Liver (tissue), 9 donors: ENCODE data around the gene MTG1. TPM values are rescaled to one million over a fixed set of nuclear protein-coding genes. Genes with fewer than 3 reads are reported as not detected.
"Not testable (repeated sequence)": the region's sequence is repeated elsewhere in the genome, so short reads cannot be mapped to it uniquely, and the experiment has no call there.

Experiments used
- DNase-seq: peaks from one replicate; pipeline ENCODE4 v3.0.0-alpha.2; 2017; ENCODE audit warnings: low spot score
- H3K27ac ChIP-seq, 2 donors: one replicate each; pipeline ENCODE4 v1.7.0; 2013; ENCODE audit warnings: inconsistent platforms in 2 of 2, low read length in 2 of 2, control low read depth in 1 of 2, low read depth in 1 of 2, mild to moderate bottlenecking in 1 of 2
- H3K27me3 ChIP-seq, 4 donors: one replicate each; pipeline versions ENCODE4 v1.6.1 to v1.7.0; 2013; ENCODE audit warnings: low read length in 3 of 4, inconsistent platforms in 1 of 4, mild to moderate bottlenecking in 1 of 4, moderate library complexity in 1 of 4; ENCODE audit not compliant: control insufficient read depth in 4 of 4, insufficient read depth in 4 of 4
- H3K36me3 ChIP-seq, 4 donors: one replicate each; pipeline versions ENCODE4 v1.6.1 to v1.7.0; 2013; ENCODE audit warnings: low read length in 3 of 4, mild to moderate bottlenecking in 3 of 4, low read depth in 1 of 4, moderate library complexity in 1 of 4; ENCODE audit not compliant: control insufficient read depth in 4 of 4, insufficient read depth in 3 of 4
- H3K4me1 ChIP-seq, 4 donors: one replicate each; pipeline versions ENCODE4 v1.6.1 to v1.7.0; 2013; ENCODE audit warnings: low read length in 3 of 4, mild to moderate bottlenecking in 3 of 4, moderate library complexity in 1 of 4; ENCODE audit not compliant: control insufficient read depth in 4 of 4, insufficient read depth in 4 of 4
- H3K4me3 ChIP-seq, 3 donors: one replicate each; pipeline versions ENCODE4 v1.6.1 to v1.7.0; 2013; ENCODE audit warnings: low read length in 3 of 3, control low read depth in 1 of 3, low read depth in 1 of 3, mild to moderate bottlenecking in 1 of 3
- H3K9ac ChIP-seq, 2 donors: one replicate each; pipeline ENCODE4 v1.7.0; 2013; ENCODE audit warnings: low read length in 2 of 2, mild to moderate bottlenecking in 2 of 2, moderate library complexity in 2 of 2, control low read depth in 1 of 2, low read depth in 1 of 2
- H3K9me3 ChIP-seq, 4 donors: one replicate each; pipeline versions ENCODE4 v1.6.1 to v1.7.0; 2013; ENCODE audit warnings: low read length in 3 of 4; ENCODE audit not compliant: control insufficient read depth in 4 of 4
- CTCF ChIP-seq: fragments of 150-350 bp; IDR thresholded peaks from 2 replicates; pipeline ENCODE4 v1.5.1; 2017; ENCODE audit warnings: improper control_type of control experiment, low read depth, low read length; ENCODE audit not compliant: missing input control
- EGR1 ChIP-seq, 2 donors: IDR thresholded peaks; 2 replicates each; pipeline ENCODE4 v1.6.1; 2016 to 2018; ENCODE audit warnings: antibody characterized with exemption in 2 of 2, low read depth in 2 of 2
- FOXA1 ChIP-seq: IDR thresholded peaks from 2 replicates; pipeline ENCODE4 v1.6.1; 2016; ENCODE audit warnings: antibody characterized with exemption
- FOXA2 ChIP-seq: IDR thresholded peaks from 2 replicates; pipeline ENCODE4 v1.6.1; 2016; ENCODE audit warnings: antibody characterized with exemption
- GABPA ChIP-seq, 2 donors: IDR thresholded peaks in 1 of 2; conservative IDR thresholded peaks in 1 of 2; 2 replicates each; pipeline ENCODE4 v1.6.1; 2016; ENCODE audit warnings: antibody characterized with exemption in 2 of 2, mild to moderate bottlenecking in 1 of 2, moderate library complexity in 1 of 2
- HNF4A ChIP-seq, 2 donors: conservative IDR thresholded peaks; 2 replicates each; pipeline ENCODE4 v1.6.1; 2016; ENCODE audit warnings: antibody characterized with exemption in 2 of 2, mild to moderate bottlenecking in 2 of 2
- HNF4G ChIP-seq: IDR thresholded peaks from 2 replicates; pipeline ENCODE4 v1.6.1; 2016; ENCODE audit warnings: antibody characterized with exemption
- JUND ChIP-seq, 2 donors: IDR thresholded peaks; 2 replicates each; pipeline ENCODE4 v1.6.1; 2016; ENCODE audit warnings: antibody characterized with exemption in 2 of 2
- NR2F2 ChIP-seq: IDR thresholded peaks from 2 replicates; pipeline ENCODE4 v1.6.1; 2016; ENCODE audit warnings: antibody characterized with exemption
- REST ChIP-seq: IDR thresholded peaks from 2 replicates; pipeline ENCODE4 v1.6.1; 2016; ENCODE audit warnings: antibody characterized with exemption, mild to moderate bottlenecking
- SP1 ChIP-seq: IDR thresholded peaks from 2 replicates; pipeline ENCODE4 v1.6.1; 2018; ENCODE audit warnings: antibody characterized with exemption, mild to moderate bottlenecking
- ZBTB33 ChIP-seq: IDR thresholded peaks from 2 replicates; pipeline ENCODE4 v1.6.1; 2016; ENCODE audit warnings: antibody characterized with exemption
- WGBS: extraction: QIAGEN DNeasy Blood & Tissue Kit; methylation state at CpG from one replicate; pipeline ENCODE4 v1.1.7; 2013; 5-methylcytosine and 5-hydroxymethylcytosine counted together
- polyA plus RNA-seq, 2 donors: library from polyadenylated mRNA; stranded (reverse) in 1 of 2; unstranded in 1 of 2; fragments of 200-250 nt in 1 of 2; fragments of >200 nt in 1 of 2; fragmentation: Nextera tagmentation in 1 of 2; extraction: Ambion mirVana in 1 of 2; gene quantifications; one replicate each; pipeline versions ENCODE4 v1.2.1 to v1.2.3, GENCODE V29; 2013 to 2015
- total RNA-seq, 2 donors: library from RNA; depleted of rRNA; stranded (reverse); fragments of >200 nt; gene quantifications; one replicate each; pipeline ENCODE4 v1.2.3, GENCODE V29; 2014
- TF ChIP-seq, protein P1 (sequence below): IDR thresholded peaks from 2 replicates; pipeline ENCODE4 v1.6.1; 2016; ENCODE audit warnings: antibody characterized with exemption
- TF ChIP-seq, protein P2 (sequence below): IDR thresholded peaks from 2 replicates; pipeline ENCODE4 v1.6.1; 2016; ENCODE audit warnings: antibody characterized with exemption
- donor health status: healthy.
- donor health status: healthy.
- donor health status: healthy.
- donor health status: healthy.
- donor health status: healthy.

MTG1 gene
- total and polyA plus RNA-seq, 4 donors, result 19.4 to 70.6 (median 38.2) TPM

- no peak for DNase-seq
- no peaks in the 10 kb centered on the region for H3K27me3 ChIP-seq
- peaks cover 0 to 12% (median 1%) of the 10 kb centered on the region in 4 donors for H3K9me3 ChIP-seq
- WGBS, result 98% methylated on average over 7 of the region's 7 CpGs
- no peak overlapping the region for H3K27ac ChIP-seq
- H3K9ac ChIP-seq, result no peak overlapping the region
- no peak for TF ChIP-seq GABPA (IDR thresholded peaks at IDR 0.05 in 1 of 2, conservative IDR thresholded peaks at IDR 0.05 in 1 of 2)
- TF ChIP-seq CTCF, result no peak
- H3K4me3 ChIP-seq, result no peak overlapping the region
- H3K36me3 ChIP-seq, result peaks cover 4 to 38% (median 32%) of the 10 kb centered on the region in 4 donors
- no peaks in the 10 kb centered on the region for H3K4me1 ChIP-seq
Observed at GRCh38 chr10:133411523-133412380, 17.8 kb downstream of the MTG1 start.

DNA sequence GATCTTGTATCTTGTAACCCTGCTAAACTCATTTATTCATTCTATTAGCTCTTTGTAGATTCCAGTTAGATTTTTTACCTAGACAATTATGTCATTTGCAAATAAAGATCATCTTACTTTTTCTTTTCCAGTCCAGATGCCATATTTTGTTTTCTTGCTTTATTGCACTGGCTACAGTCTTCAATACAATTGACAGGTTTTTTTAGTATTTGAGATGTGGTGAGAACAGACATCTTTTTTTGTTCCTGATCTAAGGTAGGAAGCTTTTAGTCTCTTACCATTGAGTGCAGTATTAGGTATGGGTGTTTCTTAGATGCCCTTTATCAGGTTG is 18.4 kb downstream of the MTG1 start:
- Histone ChIP-seq H3K4me1 (no peaks in the 10 kb centered on the region), H3K27ac (no peak overlapping the region), H3K9ac (no peak overlapping the region), H3K9me3 (peaks cover 0 to 12% (median 1%) of the 10 kb centered on the region in 4 donors), H3K4me3 (no peak overlapping the region), H3K27me3 (no peaks in the 10 kb centered on the region), H3K36me3 (peaks cover 4 to 38% (median 32%) of the 10 kb centered on the region in 4 donors)
- no peak for TF ChIP-seq NR2F2
- TF ChIP-seq FOXA2, result no peak
- no peak for DNase-seq

GRCh38 chr10:133414401-133414800 is 20.4 kb downstream of the MTG1 start:
- not testable (repeated sequence) for DNase-seq, H3K27me3 ChIP-seq
- peaks cover 5 to 33% (median 25%) of the 10 kb centered on the region in 4 donors for H3K36me3 ChIP-seq

GRCh38 chr10:133415752-133416151 is 21.8 kb downstream of the MTG1 start:
- Histone ChIP-seq H3K27me3 (no peaks in the 10 kb centered on the region), H3K27ac (no peak overlapping the region), H3K4me1 (no peaks in the 10 kb centered on the region), H3K36me3 (peaks cover 8 to 27% (median 24%) of the 10 kb centered on the region in 4 donors), H3K9me3 (peaks cover 0 to 12% (median 1%) of the 10 kb centered on the region in 4 donors), H3K9ac (no peak overlapping the region), H3K4me3 (no peak overlapping the region)
- no peak for DNase-seq
- TF ChIP-seq, protein P1, sequence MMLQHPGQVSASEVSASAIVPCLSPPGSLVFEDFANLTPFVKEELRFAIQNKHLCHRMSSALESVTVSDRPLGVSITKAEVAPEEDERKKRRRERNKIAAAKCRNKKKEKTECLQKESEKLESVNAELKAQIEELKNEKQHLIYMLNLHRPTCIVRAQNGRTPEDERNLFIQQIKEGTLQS, result no peak
- TF ChIP-seq HNF4A (conservative IDR thresholded peaks at IDR 0.05), result no peak
- TF ChIP-seq HNF4G, result no peak
- no peak for TF ChIP-seq GABPA (IDR thresholded peaks at IDR 0.05 in 1 of 2, conservative IDR thresholded peaks at IDR 0.05 in 1 of 2)
- no peak for TF ChIP-seq ZBTB33
- TF ChIP-seq JUND (IDR thresholded peaks at IDR 0.05), result no peak
- no peak for TF ChIP-seq FOXA1
- TF ChIP-seq, protein P2, sequence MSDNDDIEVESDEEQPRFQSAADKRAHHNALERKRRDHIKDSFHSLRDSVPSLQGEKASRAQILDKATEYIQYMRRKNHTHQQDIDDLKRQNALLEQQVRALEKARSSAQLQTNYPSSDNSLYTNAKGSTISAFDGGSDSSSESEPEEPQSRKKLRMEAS, result no peak
- no peak for TF ChIP-seq NR2F2
- no peak for TF ChIP-seq SP1
- TF ChIP-seq REST, result no peak
- TF ChIP-seq EGR1 (IDR thresholded peaks at IDR 0.05; ENCODE audit: low read depth in 2 of 2), result no peak
- WGBS, result 95% methylated on average over 25 of the region's 25 CpGs

More at GRCh38 chr10:133414401-133414800, 20.4 kb downstream of the MTG1 start:
- H3K4me3 ChIP-seq, H3K27ac ChIP-seq, H3K4me1 ChIP-seq, H3K9ac ChIP-seq: not testable (repeated sequence)
- WGBS, result 95% methylated on average over 23 of the region's 23 CpGs
- peaks cover 0 to 12% (median 1%) of the 10 kb centered on the region in 4 donors for H3K9me3 ChIP-seq
